AG09319 (cell line): ENCODE measurements around the gene CRABP1.

Experiments used
- DNase-seq: peaks from one replicate; pipeline ENCODE4 v3.0.0-alpha.2; 2010; ENCODE audit warnings: low read depth; ENCODE audit errors: extremely low read depth
- TF ChIP-seq, protein P1 (sequence below): IDR thresholded peaks from 2 replicates; pipeline ENCODE4 v1.5.1; 2011; ENCODE audit warnings: low read depth, mild to moderate bottlenecking, inconsistent platforms, low read length, moderate library complexity

The CRABP1 gene

DNA sequence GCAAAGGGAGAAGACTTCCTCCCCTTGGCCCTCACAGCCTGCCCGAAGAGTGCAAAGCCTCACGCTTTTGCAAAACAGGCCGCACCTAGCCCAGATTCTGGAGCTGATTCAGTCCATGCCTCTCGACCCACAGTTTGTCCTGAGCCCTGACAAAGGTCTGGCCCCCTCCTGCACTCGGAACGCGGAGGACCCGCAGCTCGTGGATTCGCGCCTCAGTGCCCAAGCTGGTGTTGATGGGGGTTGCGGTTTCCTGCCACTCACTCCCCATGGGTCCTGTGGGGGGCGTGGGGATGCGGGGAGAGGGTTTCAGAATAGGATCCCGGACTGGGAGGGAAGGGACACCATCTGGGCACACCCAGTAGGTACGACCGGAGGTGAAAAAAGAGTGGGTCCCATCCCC lies 594 bp upstream of the CRABP1 start:
- TF ChIP-seq, protein P1, sequence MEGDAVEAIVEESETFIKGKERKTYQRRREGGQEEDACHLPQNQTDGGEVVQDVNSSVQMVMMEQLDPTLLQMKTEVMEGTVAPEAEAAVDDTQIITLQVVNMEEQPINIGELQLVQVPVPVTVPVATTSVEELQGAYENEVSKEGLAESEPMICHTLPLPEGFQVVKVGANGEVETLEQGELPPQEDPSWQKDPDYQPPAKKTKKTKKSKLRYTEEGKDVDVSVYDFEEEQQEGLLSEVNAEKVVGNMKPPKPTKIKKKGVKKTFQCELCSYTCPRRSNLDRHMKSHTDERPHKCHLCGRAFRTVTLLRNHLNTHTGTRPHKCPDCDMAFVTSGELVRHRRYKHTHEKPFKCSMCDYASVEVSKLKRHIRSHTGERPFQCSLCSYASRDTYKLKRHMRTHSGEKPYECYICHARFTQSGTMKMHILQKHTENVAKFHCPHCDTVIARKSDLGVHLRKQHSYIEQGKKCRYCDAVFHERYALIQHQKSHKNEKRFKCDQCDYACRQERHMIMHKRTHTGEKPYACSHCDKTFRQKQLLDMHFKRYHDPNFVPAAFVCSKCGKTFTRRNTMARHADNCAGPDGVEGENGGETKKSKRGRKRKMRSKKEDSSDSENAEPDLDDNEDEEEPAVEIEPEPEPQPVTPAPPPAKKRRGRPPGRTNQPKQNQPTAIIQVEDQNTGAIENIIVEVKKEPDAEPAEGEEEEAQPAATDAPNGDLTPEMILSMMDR, result no peak
- no peak for DNase-seq

DNA sequence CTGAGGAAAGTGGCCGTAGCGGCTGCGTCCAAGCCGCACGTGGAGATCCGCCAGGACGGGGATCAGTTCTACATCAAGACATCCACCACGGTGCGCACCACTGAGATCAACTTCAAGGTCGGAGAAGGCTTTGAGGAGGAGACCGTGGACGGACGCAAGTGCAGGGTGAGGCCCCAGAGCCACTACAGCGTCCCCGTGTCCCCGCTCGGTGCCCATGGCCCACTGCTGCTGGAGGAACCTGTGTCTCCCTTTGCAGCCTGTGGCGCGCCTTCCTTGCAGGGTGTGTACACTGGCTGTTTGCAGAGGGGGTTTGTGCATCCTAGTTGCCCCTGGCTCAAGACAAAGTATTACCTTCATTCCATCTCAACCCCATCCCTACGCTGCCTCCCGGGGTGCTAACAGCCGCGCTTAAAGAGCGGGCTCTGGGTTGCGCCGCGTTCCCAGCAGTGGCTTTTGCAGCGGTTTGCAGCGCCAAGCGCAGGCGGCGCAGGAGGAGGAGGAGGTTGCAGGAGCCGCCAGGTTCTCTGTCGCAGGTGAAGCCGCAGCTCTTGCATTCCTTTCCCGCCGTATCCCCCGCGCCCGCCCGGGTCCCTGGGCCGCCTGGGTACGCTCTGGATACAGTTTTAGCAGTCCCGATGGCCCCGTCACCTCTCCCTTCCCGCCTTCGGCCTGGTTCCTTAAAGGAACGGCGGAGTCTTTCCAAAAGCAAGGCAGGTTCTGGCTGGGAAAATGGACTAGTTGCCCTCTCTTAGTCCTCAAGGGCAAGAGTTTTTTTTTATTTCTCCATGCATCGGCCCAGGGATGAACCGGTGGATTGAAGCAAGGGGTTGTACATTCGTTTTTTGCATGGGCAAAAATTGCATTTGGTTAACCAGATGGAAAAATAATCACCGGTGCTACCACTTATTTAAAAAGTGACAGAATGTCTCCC lies 1.2 kb downstream of the CRABP1 start:
- DNase-seq, result no peak

DNA sequence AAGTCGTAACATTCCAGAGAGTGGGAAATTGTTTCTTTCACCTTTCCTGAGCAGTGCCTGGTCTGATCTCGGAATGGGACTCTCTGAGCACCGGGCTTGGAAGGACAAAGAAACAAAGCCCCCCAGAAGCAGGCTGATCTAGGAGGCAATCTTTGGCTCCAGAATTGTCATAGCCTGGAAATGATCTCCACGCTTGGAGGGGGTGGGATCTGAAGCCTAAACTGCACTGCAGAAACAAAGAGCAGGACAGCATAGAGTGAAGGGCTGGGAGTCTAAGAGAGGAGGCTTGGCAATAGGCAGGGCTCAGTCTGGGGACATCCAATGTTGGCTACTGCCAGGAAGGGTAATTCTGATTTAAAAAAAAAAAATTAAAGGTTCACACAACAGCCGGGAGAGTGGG lies 1.9 kb downstream of the CRABP1 start:
- DNase-seq, result no peak
- TF ChIP-seq, protein P1, result no peak

More for the DNA sequence above, 1.2 kb downstream of the CRABP1 start:
- TF ChIP-seq, protein P1, result no peak

DNA sequence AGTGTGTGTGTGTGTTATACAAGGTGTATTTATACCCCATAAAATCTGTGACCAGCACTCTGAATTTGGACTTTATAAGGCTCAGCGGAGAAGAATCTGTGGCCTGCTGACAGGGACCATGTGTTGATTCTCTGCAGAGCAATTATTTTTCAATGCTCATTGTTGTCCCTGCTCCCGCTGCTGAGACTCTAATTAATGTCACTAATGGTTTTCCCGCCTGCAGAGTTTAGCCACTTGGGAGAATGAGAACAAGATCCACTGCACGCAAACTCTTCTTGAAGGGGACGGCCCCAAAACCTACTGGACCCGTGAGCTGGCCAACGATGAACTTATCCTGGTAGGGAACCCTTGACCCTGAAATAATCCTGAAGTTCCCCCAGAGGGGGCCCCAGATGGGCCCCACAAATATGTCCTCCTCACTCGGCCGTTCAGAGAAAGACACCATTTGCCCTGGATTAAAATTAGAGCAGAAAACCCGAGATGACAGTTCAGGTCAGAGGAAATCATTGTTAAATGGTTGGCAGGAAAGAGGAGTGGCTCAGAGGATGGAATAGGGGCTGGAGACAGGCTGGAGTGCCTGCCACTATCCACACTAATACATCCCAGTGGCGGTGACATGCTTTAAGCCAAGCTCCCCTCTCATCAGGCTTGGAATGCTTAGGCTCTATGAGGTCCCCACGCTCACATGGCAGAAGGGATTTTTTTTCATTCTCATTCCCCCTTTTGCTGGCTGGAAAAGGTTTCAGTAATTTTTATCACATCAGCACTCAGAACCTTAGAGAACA lies 3.3 kb downstream of the CRABP1 start:
- no peak for DNase-seq
- TF ChIP-seq, protein P1, result no peak

DNA sequence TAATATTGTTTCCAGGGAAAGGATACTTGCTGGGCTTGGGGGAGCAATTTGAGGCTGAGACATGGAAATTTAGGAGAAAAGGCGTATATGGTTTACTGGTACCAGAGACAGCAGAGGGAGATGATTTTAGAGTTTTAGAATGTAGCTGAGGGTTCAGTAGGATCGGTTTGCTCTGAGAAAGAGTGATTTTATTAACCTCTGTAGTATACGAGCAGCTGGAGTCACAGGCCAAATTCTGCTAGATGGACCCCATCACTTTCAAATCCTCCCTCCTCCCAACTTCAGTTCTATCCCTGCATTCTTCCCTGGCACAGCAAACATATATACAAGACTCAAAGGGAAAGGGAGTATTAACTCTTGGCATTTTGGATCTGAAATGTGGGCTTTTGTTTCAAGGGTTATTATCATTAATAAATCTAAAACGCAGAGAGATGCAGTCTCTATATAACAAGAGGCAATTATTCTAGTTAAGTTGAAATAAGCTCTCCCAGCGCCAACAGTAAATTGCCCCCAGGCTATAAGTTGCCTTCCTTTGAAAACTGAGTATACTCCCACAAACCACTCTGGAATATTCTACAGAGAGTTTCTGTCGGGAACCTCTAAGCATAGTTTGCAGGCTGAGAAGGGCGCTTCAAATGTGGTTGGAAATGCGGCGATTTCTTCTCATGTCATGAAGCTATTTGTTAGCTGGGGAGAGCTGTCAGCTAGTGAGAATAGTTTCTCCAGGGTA lies 5.4 kb downstream of the CRABP1 start:
- TF ChIP-seq, protein P1, result no peak

DNA sequence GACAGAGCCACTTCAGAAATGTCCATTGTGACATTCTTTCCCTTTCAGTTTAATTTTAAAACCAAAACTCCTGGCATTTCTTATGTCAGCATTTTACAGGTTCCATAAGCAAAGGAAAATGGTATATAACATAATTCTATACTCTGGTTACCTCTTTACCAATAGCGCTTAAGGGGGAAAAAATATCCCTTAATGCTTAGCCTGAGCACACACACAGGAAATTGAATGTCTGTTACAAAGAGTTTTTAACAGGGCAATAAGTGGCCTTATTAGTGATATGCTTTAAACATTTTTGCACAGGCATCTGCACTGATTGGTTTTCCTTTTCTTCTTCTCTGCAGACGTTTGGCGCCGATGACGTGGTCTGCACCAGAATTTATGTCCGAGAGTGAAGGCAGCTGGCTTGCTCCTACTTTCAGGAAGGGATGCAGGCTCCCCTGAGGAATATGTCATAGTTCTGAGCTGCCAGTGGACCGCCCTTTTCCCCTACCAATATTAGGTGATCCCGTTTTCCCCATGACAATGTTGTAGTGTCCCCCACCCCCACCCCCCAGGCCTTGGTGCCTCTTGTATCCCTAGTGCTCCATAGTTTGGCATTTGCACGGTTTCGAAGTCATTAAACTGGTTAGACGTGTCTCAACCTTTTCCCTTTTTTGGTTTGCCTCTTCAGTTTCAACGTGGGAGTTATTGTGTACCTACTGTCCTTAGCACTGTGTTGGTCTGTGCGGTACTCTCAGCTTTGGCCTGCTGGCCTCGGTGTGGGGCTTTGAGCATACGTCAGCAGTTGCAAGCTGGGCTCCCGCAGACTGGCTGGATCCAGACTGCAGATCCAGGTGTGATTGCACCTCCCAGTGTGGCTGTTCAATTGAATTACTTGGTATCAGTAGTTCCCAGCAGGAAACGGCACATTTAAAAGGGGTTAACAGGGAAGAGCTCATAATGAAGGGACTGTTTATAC lies 7.7 kb downstream of the CRABP1 start:
- DNase-seq, result no peak
- TF ChIP-seq, protein P1, result no peak

More for the DNA sequence above, 5.4 kb downstream of the CRABP1 start:
- DNase-seq, result no peak
